Stimulated activated CD4-positive, alpha-beta T cell treated with anti-CD3 and anti-CD28 coated beads, Interleukin-1b, Interleukin-23, amount 100 ng/mL, for 1 hour (primary cell): Measurements from ENCODE around the gene RTN4.

ENCODE experiments used
- DNase-seq, 2 donors: peaks; one replicate each; pipeline ENCODE4 v3.0.0-alpha.2; 2020; ENCODE audit warnings: low read depth in 2 of 2

RTN4 gene

DNA sequence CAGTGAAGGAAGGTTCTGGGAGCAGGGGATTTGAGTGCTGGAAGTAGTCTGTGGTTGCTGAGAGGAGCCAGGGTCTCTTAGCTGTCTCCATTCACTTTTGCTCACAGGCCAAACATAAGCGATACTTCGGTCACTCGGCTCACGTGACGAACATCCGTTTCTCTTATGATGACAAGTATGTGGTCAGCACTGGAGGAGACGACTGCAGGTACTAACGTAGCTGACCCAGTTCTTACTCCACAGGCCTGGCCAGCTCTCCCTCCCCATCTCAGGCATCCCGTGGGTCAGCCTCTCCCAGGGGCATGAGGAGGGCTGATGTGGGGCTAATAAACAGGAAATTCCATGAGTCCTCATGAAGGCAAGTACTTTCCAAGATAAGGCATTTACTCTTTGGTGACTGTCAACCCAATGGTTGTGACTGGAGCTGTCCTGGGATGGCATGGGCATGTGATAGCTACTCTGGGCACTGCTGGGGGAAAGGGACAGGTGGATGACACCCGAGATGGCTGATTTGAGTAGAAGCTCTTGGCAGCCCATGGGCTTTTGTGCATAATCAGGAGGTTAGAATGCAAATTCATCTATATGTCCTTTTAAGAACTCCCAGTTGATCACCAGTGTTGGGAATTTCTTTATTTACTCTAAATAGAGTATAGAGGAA, 81.6 kb downstream of the RTN4 start:
- no peak for DNase-seq

DNA sequence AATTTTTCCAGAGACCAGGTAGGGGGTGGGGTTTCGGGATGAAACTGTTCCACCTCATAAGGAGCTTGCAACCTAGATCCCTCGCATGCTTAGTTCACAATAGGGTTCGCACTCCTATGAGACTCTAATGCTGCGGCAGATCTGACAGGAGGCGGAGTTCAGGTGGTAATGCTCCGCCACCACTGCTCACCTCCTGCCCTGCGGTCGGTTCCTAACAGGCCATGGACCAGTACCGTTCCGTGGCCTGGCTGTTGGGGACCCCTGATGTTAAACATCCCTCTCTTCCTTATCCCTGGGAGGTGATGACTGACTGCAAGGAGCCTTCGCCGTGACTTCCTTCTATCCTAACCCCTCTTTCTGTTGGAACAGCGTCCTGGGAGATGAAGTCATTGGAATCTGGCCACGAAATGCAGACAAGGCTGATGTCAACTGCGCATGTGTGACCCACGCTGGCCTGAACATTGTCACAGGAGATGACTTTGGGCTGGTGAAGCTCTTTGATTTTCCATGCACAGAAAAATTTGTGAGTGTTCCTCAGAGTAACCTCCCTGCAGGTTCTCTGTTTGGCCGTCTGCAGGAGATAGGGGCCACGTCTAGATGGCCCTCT, 82.4 kb downstream of the RTN4 start:
- DNase-seq: no peak

DNA sequence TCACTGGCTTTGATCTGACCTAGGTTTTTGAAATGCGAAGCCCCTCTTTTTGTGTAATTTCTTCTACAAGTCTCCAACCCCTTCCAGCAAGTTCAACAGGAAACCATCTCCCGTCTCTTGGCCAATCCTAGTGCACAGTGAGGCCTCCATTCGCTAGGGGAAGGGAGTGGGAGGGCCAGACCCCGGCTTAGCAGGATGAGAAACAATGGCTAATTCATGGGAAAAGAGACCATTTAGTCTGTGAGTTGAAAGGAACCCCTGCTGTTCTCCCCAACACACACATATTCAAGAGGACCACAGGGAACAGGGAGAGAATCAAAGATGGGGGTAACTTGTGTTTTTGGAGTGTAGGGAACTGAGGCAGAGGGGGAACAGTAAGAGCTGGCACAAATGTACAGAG, 83.0 kb downstream of the RTN4 start:
- no peak for DNase-seq

DNA sequence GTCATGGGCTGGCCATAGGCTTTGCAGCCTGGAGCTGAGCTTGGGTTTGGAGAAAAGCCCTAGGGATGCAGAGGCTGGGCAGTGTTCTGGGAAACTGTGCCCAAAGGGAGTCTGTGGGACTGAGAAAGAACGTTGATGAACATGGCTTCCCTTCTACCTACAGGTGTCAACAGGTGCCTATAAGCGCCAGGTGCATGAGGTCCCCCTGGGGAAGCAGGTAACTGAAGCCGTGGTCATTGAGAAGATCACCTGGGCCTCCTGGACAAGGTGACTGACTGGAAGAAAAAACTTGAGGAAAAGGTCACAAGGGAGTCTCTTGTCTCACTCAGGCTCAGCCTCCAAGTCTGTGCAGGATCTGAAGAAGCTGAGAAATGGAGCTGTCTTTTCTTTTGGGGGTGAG, 83.4 kb downstream of the RTN4 start:
- no peak for DNase-seq

DNA sequence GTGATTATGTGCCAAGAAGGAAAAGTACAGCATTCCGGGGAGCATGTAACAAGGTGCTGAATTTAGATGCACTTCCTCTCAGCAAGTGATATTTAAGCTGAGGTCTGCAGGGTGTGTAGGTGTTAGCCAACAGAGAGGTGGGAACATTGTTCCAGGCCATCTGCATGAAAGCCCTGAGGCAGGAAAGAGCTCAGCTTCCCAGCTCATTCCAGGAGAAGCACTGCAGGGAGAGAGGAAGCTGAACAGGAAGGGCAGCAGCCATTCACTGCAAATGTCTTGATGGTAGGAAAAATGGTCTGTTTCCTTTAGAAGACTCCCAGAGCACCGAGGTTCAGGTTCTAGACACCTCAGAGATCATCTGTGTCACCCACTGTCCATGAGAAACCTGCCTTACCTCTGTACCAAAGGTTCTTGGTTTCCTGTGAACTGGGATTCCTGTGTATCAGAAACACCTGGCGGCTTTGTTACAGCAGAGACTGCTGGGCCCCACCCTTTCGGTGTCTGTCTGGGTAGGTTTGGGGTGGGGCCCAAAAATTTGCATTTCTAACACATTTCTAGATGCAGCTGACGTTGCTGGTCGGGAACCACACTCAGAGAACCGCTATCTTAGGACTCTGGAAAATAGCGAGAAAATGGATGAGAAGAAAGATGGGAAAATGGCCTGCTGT, 84.0 kb downstream of the RTN4 start:
- no peak for DNase-seq

DNA sequence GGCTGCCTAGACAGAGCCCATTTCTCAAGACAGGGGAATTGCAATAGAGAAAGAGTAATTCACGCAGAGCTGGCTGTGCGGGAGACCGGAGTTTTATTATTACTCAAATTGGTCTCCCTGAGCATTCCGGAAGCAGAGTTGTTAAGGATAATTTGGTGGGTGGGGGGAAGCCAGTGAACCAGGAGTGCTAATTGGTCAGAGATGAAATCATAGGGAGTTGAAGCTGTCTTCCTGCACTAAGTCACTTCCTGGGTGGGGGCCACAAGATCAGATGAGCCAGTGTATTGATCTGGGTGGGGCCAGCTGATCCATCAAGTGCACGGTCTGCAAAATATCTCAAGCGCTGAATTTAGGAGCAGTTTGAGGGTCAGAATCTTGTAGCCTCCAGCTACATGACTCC, 84.8 kb downstream of the RTN4 start:
- DNase-seq: no peak

DNA sequence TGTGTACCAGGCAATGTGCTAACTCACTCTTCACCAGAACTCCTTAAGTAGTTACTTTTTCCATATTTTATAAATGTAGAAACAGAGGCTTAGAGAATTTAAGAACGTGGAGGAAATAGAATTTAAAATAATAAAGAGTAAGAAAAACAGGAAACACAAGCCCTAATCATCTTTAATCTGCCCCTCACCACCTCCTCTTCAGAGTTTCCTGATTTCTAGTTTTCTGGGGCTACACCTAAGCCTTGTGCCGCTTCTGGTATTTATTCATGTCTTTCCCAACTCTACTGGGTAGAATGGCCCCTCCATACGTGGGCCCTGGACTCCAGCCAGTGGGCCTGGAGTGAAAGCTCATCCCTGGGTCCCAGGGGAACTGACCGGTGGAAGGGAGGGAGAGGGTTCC, 85.4 kb downstream of the RTN4 start:
- no peak for DNase-seq

DNA sequence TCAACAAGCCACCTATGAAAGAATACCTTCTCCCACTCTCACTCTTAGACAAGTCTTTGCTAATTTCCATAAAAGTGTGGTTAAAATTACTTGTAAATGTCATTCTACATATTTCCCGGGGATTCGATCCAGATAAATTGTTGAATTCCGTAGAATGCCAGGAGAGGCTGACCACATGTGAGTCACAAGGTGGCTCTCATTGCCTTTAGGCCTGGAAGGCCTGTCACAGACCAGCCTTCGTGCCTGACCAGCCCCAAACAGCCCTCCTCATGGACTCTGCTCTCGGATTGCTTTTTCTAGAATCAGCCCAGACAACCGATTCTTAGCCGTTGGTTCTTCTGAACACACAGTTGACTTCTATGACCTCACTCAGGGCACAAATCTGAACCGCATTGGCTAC, 86.0 kb downstream of the RTN4 start:
- DNase-seq: no peak

DNA sequence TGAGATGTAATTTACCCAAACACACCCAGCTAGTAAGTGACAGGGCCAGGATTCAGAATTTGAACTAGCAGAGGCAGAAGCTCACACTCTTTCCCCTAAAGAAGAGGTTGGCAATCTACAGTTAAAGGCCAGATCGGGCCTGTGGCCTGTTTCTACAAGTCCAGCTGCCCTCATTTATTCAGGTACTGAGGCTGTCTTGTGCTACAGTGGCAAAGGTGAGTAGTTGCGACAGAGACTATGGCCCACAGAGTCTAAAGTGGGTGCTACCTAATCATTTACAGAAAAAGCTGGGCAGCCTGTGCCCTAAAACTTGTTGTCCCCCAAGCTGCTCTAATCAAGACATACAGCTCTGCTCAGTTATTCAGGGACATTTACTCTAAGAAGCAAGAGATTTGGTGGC, 86.8 kb downstream of the RTN4 start:
- no peak for DNase-seq

DNA sequence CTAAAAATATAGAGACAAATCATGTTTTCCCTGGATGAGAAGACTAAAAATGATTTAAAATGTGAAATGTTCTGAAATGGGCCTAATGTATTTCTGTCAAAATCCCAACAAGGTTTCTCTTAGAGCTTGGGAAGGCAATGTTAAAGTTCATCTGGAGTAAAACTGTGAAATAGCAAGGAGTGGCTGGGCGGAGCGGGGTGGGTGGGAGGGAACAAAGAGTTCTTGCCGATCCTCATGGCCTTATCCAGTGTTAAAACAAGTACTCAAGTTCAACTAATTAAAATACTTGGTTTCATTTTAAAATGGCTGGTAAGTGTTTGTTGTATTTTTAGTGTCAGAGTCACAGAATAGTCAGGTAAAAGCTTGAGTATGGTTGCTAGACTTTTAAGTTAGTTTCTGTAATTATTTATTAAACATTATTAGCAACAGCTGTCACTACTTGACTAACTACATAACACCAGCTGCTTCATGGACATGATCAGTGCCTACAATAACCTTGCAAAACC, 87.3 kb downstream of the RTN4 start:
- DNase-seq: no peak

DNA sequence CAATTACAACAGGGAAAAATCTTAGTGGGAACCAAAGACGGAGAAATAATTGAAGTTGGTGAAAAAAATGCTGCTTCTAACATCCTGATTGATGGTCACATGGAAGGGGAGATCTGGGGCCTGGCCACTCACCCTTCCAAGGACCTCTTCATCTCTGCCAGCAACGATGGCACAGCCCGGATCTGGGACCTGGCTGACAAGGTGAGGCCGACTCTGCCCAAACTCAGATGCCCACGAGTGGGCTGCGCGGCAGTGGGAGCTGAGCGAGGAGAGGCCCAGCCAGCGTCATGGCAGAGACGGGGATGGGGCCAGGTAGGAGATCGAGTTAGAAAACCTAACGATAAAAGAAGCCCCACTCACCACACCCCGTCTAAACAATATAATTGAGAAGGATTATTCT, 87.7 kb downstream of the RTN4 start:
- DNase-seq: no peak

DNA sequence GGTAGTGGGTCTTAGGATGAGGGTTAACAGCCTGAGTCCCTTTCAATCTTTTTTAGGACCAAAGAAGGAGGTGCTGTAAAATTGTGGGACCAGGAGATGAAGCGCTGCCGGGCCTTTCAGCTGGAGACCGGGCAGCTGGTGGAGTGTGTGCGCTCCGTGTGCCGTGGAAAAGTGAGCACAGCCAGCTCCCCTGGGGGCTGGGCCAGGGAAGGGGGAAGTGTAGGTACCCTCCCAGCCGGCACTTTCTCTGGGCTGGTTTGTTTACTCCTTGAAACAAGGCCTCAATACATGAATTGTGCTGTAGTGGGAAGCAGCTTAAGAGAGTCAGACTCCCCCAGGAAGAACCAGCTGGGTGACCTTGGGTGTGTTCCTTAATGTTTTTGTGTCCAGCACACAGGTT, 90.1 kb downstream of the RTN4 start:
- no peak for DNase-seq

DNA sequence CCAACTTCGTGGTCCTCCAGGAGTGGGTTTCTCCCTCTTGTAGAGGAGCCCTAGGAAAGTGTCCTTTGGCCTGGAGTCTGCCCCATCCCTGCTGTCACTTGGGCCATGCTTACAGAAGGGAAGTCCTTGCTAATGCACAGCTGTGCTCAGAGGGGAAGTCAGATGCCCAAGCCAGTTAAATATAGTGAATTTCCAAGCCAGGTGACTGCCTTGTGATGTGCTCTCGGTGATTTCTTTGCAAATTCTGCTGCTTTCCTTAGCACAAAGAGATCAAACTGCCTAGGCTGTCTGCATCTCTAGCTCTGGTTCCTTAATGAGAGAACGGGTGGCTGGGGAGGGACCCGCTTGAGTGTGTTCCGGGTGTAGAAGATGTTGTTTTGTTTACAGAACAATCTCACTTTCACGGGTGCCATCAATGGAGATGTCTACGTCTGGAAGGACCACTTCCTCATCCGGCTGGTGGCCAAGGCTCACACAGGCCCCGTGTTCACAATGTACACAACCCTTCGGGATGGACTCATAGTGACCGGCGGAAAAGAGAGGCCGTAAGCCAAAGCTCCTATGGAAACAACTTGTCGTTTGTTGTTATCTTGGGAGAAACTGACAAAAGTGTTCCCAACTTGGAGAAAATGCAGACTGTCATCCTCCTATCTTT, 91.4 kb downstream of the RTN4 start:
- DNase-seq: no peak

DNA sequence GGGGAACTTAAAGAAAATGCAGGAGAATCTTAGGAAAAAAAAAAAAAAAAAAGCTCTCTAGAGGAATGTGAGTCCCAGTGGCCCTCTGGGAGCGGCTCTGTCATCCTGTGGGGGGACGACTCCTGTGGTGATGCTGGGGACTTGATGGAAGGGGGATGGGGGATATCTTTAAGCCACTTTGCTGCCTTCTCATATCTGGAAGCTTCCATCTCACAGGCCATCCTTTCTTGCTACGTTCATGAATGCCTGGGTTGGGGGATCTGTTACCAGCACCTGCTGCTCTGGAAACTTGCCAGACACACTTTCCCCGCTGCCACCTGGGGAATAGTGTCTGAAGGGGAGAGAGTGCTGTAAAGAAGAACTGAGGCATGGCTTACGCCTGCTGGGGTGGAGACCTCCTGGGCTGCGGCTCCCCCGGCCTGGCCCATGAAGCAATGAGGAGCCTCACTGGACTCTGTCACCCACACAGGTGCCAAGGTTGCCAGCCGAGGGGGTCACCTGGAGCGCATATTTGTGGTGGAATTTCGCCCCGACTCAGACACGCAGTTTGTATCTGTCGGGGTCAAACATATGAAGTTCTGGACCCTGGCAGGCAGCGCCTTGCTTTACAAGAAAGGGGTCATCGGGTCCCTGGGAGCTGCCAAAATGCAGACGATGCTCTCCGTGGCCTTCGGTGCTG, 92.8 kb downstream of the RTN4 start:
- no peak for DNase-seq

DNA sequence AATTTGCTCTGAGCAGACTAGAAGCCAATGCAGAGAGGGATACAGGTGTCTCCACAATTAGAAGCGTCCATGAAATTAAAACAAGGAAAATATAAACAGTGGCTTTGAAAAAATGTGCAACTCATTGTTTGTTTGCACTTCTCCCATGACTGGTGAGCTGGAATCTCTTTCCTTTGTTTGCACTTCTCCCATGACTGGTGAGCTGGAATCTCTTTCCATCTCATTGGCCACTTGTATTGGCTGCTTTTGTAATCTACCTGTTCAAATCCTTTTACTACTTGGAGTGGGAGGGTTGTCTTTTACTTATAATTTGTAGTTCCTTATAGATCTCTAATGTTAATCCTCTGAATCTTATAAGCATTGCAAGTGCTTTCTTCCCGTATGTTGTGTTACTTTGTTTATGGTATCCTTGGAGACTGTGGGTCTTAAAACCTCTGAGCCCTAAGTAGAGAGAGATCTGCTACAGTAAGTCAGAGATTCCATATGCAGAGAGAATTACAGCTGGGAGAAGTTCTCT, 94.1 kb downstream of the RTN4 start:
- no peak for DNase-seq

DNA sequence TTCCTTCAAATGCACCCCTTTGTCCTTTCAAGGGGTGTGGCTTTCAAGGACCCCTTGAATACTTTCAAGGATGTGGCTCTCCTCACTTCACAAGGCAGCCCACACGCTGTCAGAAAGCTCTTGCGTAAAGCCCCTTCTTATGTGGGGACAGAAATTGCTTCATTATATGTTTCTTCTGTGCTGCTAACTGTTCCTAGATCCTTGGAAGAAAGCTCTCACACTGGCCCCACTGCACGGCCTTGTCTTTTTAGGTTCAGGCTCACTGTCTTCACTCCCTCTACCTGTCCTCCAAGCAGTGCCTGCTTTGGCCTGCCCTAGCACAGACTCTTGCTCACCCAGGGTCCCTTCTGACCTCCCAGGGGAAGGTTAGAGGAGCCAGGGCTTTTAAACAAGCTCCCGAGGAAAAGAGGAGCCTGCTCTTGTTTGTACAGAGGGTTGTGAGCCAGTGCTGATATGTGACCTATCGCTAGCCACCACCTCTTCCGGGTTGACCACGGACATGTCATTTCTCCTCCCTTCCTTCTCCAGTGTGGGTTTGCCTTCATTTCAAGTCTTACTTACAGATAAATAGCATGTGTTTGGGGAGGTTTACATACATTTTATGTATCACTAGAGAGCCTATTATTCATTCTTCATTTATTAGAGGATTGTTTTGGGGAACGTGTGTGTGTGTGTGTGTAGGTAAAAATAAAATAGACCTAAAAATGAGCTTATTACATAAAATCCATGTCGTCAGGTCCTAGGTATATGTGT, 94.7 kb downstream of the RTN4 start:
- DNase-seq: no peak

DNA sequence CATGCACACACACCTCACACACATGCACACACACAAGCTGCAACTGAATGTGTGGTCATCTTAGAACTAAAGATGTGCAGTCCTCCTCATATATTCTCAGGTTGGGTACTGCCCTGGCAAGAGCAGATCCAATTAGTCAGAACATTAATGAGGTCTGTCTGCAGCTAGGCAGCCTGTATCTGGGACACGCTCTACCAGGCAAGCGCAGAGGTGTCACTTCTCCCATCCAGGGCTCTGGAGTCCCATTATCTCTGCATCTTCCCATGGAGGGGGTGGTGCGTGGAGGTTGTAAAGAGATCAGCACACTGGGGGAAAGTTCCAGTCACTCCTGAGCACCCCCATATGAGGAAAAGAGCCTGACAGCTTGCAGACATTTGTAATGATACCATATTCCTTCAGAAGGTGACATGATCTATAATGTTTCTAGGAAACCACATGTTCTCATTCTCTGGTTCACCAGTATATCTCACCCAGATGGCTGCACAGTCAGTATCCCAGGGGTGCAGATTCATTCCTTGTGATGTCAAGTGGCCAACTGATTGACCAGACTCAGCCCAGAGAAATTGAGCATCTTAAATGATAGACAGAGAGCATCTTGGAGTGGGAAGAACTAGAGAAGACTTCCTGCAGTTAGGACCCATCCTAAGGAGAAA, 95.4 kb downstream of the RTN4 start:
- DNase-seq: no peak

DNA sequence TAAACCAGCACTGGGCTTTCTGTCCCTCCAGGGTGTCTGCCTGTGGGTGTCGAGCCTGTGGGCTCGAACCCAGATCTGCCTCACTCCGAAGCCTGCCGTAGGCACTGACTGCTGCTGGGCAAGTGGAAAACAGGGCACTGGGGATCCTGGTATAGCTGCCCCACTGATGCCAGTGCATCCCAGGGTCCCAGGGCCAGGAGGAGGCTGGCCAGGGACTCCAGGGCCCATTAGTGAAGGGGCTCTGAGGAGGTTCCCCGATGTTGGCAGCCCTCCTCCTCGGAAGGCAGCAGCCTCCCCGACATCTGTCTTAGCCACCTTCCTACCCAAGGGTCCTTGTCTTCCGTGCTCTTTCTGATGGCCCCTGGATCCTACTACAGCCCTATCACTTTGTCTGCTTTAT, 96.1 kb downstream of the RTN4 start:
- no peak for DNase-seq

DNA sequence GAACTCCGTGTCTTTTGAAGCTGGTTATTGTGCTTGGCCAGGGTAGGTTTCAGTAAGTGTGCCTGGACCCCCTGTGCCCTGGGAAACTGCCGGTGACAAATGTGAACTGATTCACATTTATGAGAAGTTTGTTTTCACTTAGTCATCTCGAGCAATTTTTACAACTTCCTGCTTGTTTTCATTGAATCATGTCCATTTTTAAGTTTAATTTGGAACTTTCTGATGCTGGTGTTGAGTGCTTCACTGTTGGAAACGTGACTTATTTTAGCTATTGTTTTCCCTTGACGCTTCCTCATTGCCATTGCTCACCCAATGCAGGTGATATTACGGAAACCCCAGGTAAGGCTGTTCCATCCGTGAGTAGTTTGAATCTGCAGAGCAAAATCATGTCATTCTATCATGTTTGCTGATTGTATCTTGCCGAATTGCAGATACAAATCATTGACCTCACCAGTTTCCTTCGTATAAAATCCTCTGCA, 97.2 kb downstream of the RTN4 start:
- no peak for DNase-seq

DNA sequence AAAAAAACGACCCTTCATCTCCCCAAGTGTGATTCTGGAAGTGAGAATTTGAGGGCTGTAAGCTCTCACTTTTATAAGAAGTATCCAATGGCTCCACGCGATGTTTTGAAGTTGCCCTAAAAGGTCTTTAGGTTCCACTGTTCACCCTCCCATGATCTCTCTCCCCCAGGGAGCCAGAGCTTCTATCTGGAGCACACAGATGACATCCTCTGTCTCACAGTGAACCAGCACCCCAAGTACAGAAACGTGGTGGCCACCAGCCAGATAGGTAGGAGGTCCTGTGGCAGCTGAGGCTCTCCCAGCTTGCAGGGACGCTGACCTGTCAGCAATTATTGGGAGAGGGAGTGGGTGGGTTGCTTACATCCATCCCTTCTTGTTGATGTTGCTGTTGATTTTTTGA, 97.8 kb downstream of the RTN4 start:
- DNase-seq: no peak

DNA sequence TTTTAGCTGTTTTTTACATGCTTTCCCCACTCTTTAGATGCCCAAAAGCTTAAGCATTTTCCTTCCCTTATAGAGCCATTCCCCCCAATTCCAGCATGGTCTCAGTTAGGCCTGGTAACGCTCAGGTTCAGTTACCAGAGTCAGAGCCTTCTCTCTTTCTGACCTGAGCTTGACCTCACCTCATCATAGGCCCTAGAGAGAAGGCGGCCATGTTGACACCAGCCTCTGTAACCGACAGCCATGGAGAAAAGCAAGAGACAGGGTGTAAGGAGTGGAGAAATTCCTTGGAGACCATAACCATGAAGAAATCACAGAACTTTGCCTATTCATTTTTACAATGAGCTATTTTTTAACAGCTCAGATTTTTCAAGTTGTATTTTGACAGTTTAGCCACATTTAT, 99.4 kb downstream of the RTN4 start:
- no peak for DNase-seq
